Duodenal mucosa (tissue), 2 donors: Measurements from ENCODE around the gene XYLT1.
A peak's percentile ranks its signal among the peaks of the same experiment; 100 is the strongest.

Experiments
- H3K27ac ChIP-seq: one replicate; pipeline ENCODE4 v1.7.0; 2013; ENCODE audit warnings: low read depth, low read length
- H3K27me3 ChIP-seq, 2 donors: one replicate each; pipeline ENCODE4 v1.7.0; 2013; ENCODE audit warnings: low read length in 2 of 2, control low read depth in 1 of 2; ENCODE audit not compliant: insufficient read depth in 2 of 2, control insufficient read depth in 1 of 2
- H3K36me3 ChIP-seq, 2 donors: one replicate each; pipeline ENCODE4 v1.7.0; 2013; ENCODE audit warnings: low read length in 2 of 2, control low read depth in 1 of 2; ENCODE audit not compliant: insufficient read depth in 2 of 2, control insufficient read depth in 1 of 2
- H3K4me1 ChIP-seq, 2 donors: one replicate each; pipeline ENCODE4 v1.7.0; 2013; ENCODE audit warnings: low read length in 2 of 2, control low read depth in 1 of 2; ENCODE audit not compliant: insufficient read depth in 2 of 2, control insufficient read depth in 1 of 2
- H3K4me3 ChIP-seq, 2 donors: one replicate each; pipeline ENCODE4 v1.7.0; 2013; ENCODE audit warnings: low read length in 2 of 2, low read depth in 1 of 2
- H3K9ac ChIP-seq, 2 donors: one replicate each; pipeline ENCODE4 v1.7.0; 2013; ENCODE audit warnings: low read length in 2 of 2, low read depth in 1 of 2
- H3K9me3 ChIP-seq, 2 donors: one replicate each; pipeline ENCODE4 v1.7.0; 2013; ENCODE audit warnings: low read length in 2 of 2, control low read depth in 1 of 2; ENCODE audit not compliant: control insufficient read depth in 1 of 2

Gene XYLT1

GRCh38 chr16:17392127-17392856, 78.5 kb downstream of the XYLT1 start:
- Histone ChIP-seq H3K36me3 (no peaks in the 10 kb centered on the region), H3K27me3 (no peaks in the 10 kb centered on the region), H3K4me3 (no peak overlapping the region), H3K27ac (no peak overlapping the region), H3K9me3 (no peaks in the 10 kb centered on the region), H3K9ac (no peak overlapping the region), H3K4me1 (peaks cover 16 to 18% of the 10 kb centered on the region in 2 donors)

GRCh38 chr16:17391715-17392114, 79.0 kb downstream of the XYLT1 start:
- Histone ChIP-seq H3K9ac (no peak overlapping the region), H3K36me3 (no peaks in the 10 kb centered on the region), H3K9me3 (no peaks in the 10 kb centered on the region), H3K4me3 (no peak overlapping the region), H3K27me3 (no peaks in the 10 kb centered on the region), H3K4me1 (peaks cover 10 to 12% of the 10 kb centered on the region in 2 donors), H3K27ac (no peak overlapping the region)

GRCh38 chr16:17389384-17389783, 81.4 kb downstream of the XYLT1 start:
- no peaks in the 10 kb centered on the region for H3K9me3 ChIP-seq
- no peak overlapping the region for H3K9ac ChIP-seq
- no peaks in the 10 kb centered on the region for H3K27me3 ChIP-seq
- no peaks in the 10 kb centered on the region for H3K36me3 ChIP-seq
- no peak overlapping the region for H3K27ac ChIP-seq
- no peak overlapping the region for H3K4me3 ChIP-seq
- no peaks in the 10 kb centered on the region for H3K4me1 ChIP-seq

GRCh38 chr16:17387256-17387655, 83.5 kb downstream of the XYLT1 start:
- Histone ChIP-seq H3K27ac (no peak overlapping the region), H3K4me3 (no peak overlapping the region), H3K9me3 (no peaks in the 10 kb centered on the region), H3K27me3 (no peaks in the 10 kb centered on the region), H3K36me3 (no peaks in the 10 kb centered on the region), H3K9ac (no peak overlapping the region), H3K4me1 (peaks cover 0 to 10% of the 10 kb centered on the region in 2 donors)

GRCh38 chr16:17386229-17386628, 84.5 kb downstream of the XYLT1 start:
- peaks cover 0 to 11% of the 10 kb centered on the region in 2 donors for H3K4me1 ChIP-seq
- no peaks in the 10 kb centered on the region for H3K36me3 ChIP-seq
- H3K9ac ChIP-seq: no peak overlapping the region
- no peaks in the 10 kb centered on the region for H3K9me3 ChIP-seq
- no peak overlapping the region for H3K27ac ChIP-seq
- no peaks in the 10 kb centered on the region for H3K27me3 ChIP-seq
- no peak overlapping the region for H3K4me3 ChIP-seq

- peaks cover 0 to 11% of the 10 kb centered on the region in 2 donors for H3K4me1 ChIP-seq
- H3K27me3 ChIP-seq: no peaks in the 10 kb centered on the region
Observed at GRCh38 chr16:17384471-17384870, 86.3 kb downstream of the XYLT1 start.

GRCh38 chr16:17382949-17383863, 87.6 kb downstream of the XYLT1 start:
- Histone ChIP-seq H3K9me3 (no peaks in the 10 kb centered on the region), H3K27me3 (no peaks in the 10 kb centered on the region), H3K36me3 (no peaks in the 10 kb centered on the region), H3K4me1 (peaks cover 0 to 14% of the 10 kb centered on the region in 2 donors), H3K4me3 (peak overlapping the region; percentile 37 to 45), H3K9ac (no peak overlapping the region), H3K27ac (no peak overlapping the region)

More at GRCh38 chr16:17384471-17384870, 86.3 kb downstream of the XYLT1 start:
- Histone ChIP-seq H3K27ac (no peak overlapping the region), H3K36me3 (no peaks in the 10 kb centered on the region), H3K9me3 (no peaks in the 10 kb centered on the region), H3K4me3 (no peak overlapping the region), H3K9ac (no peak overlapping the region)

- Histone ChIP-seq H3K36me3 (no peaks in the 10 kb centered on the region), H3K4me3 (peak overlapping the region; percentile 37 to 45), H3K9ac (no peak overlapping the region)
Observed at GRCh38 chr16:17382514-17382913, 88.2 kb downstream of the XYLT1 start.

GRCh38 chr16:17381784-17382183, 89.0 kb downstream of the XYLT1 start:
- H3K27ac ChIP-seq: no peak overlapping the region
- no peak overlapping the region for H3K9ac ChIP-seq
- no peaks in the 10 kb centered on the region for H3K9me3 ChIP-seq
- H3K36me3 ChIP-seq: no peaks in the 10 kb centered on the region
- H3K27me3 ChIP-seq: no peaks in the 10 kb centered on the region
- H3K4me1 ChIP-seq: peaks cover 0 to 14% of the 10 kb centered on the region in 2 donors
- peak overlapping the region in 1 of 2 donors; percentile 37 for H3K4me3 ChIP-seq

More at GRCh38 chr16:17382514-17382913, 88.2 kb downstream of the XYLT1 start:
- H3K9me3 ChIP-seq: no peaks in the 10 kb centered on the region
- H3K4me1 ChIP-seq: peaks cover 0 to 14% of the 10 kb centered on the region in 2 donors
- no peak overlapping the region for H3K27ac ChIP-seq
- no peaks in the 10 kb centered on the region for H3K27me3 ChIP-seq

- H3K9ac ChIP-seq: no peak overlapping the region
- H3K4me1 ChIP-seq: peaks cover 7 to 21% of the 10 kb centered on the region in 2 donors
- H3K27ac ChIP-seq: no peak overlapping the region
- no peaks in the 10 kb centered on the region for H3K36me3 ChIP-seq
- H3K27me3 ChIP-seq: no peaks in the 10 kb centered on the region
- no peaks in the 10 kb centered on the region for H3K9me3 ChIP-seq
- no peak overlapping the region for H3K4me3 ChIP-seq
Observed at GRCh38 chr16:17380613-17381012, 90.1 kb downstream of the XYLT1 start.
